Progenitor cell of endocrine pancreas (in vitro differentiated cells): ENCODE measurements around the gene KRTAP17-1. TPM values are rescaled to one million over a fixed set of nuclear protein-coding genes. Genes with fewer than 3 reads are reported as not detected.

Experiments
- DNase-seq: peaks from one replicate; pipeline ENCODE4 v3.0.0; 2021; ENCODE audit warnings: low spot score; ENCODE audit not compliant: unreplicated experiment
- H3K27ac Mint-ChIP-seq: 2 replicates; pipeline ENCODE4 v1.8.0; 2021; ENCODE audit warnings: mild to moderate bottlenecking, moderate library complexity, mixed read lengths
- H3K27me3 Mint-ChIP-seq: 2 replicates; pipeline ENCODE4 v1.8.0; 2021; ENCODE audit warnings: mixed read lengths
- H3K36me3 Mint-ChIP-seq: 2 replicates; pipeline ENCODE4 v1.8.0; 2022; ENCODE audit warnings: mixed read lengths; ENCODE audit not compliant: insufficient read depth
- H3K4me1 Mint-ChIP-seq: 2 replicates; pipeline ENCODE4 v1.8.0; 2021; ENCODE audit warnings: low read depth, mixed read lengths
- H3K4me3 Mint-ChIP-seq: 2 replicates; pipeline ENCODE4 v1.8.0; 2021; ENCODE audit warnings: low read depth, mild to moderate bottlenecking, moderate library complexity, mixed read lengths
- H3K9me3 Mint-ChIP-seq: 2 replicates; pipeline ENCODE4 v1.8.0; 2021; ENCODE audit warnings: low read depth, mixed read lengths
- CTCF ChIP-seq: fragments of 200-600 bp; sonication (generic); IDR thresholded peaks from one replicate; pipeline ENCODE4 v1.5.0; 2021; ENCODE audit warnings: antibody characterized with exemption, mild to moderate bottlenecking; ENCODE audit not compliant: unreplicated experiment
- total RNA-seq: library from RNA; stranded (reverse); gene quantifications from 2 replicates; pipeline ENCODE4 v1.2.1, GENCODE V29; 2021

Gene KRTAP17-1
- total RNA-seq, 1 donor from 2014 or later, result not detected

- Mint-ChIP-seq H3K4me1 (no peaks in the 10 kb centered on the region), H3K27me3 (peaks cover 36% of the 10 kb centered on the region), H3K27ac (no peak overlapping the region), H3K9me3 (no peaks in the 10 kb centered on the region), H3K36me3 (no peaks in the 10 kb centered on the region), H3K4me3 (no peak overlapping the region)
- TF ChIP-seq CTCF, result no peak
- no peak for DNase-seq
Measured at GRCh38 chr17:41307647-41308046, 7.9 kb downstream of the KRTAP17-1 start.

GRCh38 chr17:41304091-41304490 lies 11.4 kb downstream of the KRTAP17-1 start:
- no peak for TF ChIP-seq CTCF
- Mint-ChIP-seq H3K27me3 (peaks cover 21% of the 10 kb centered on the region), H3K4me1 (no peaks in the 10 kb centered on the region), H3K4me3 (no peak overlapping the region), H3K9me3 (no peaks in the 10 kb centered on the region), H3K27ac (no peak overlapping the region), H3K36me3 (no peaks in the 10 kb centered on the region)
- DNase-seq, result no peak

- Mint-ChIP-seq H3K27ac (no peak overlapping the region), H3K9me3 (no peaks in the 10 kb centered on the region), H3K36me3 (no peaks in the 10 kb centered on the region)
Measured at GRCh38 chr17:41302981-41303380, 12.5 kb downstream of the KRTAP17-1 start.

GRCh38 chr17:41301916-41302901 lies 13.3 kb downstream of the KRTAP17-1 start, which contains the start of gene KRTAP29-1:
TSS of gene KRTAP29-1 (minus strand) at chr17:41302851. CDS start at chr17:41302851, 0 bp downstream.
- peaks cover 9% of the 10 kb centered on the region for H3K27me3 Mint-ChIP-seq
- H3K4me3 Mint-ChIP-seq, result no peak within 1 kb of the TSS
- no peak for TF ChIP-seq CTCF
- no peaks in the 10 kb centered on the region for H3K36me3 Mint-ChIP-seq
- H3K9me3 Mint-ChIP-seq, result no peaks in the 10 kb centered on the region
- H3K27ac Mint-ChIP-seq, result no peak within 1 kb of the TSS
- no peaks in the 10 kb centered on the region for H3K4me1 Mint-ChIP-seq
- no peak for DNase-seq

More at GRCh38 chr17:41302981-41303380, 12.5 kb downstream of the KRTAP17-1 start:
- Mint-ChIP-seq H3K4me1 (no peaks in the 10 kb centered on the region), H3K4me3 (no peak overlapping the region), H3K27me3 (peaks cover 17% of the 10 kb centered on the region)
- DNase-seq, result no peak
- no peak for TF ChIP-seq CTCF

GRCh38 chr17:41301204-41301790 lies 14.2 kb downstream of the KRTAP17-1 start:
- no peak for DNase-seq
- H3K4me1 Mint-ChIP-seq, result no peaks in the 10 kb centered on the region
- no peak overlapping the region for H3K27ac Mint-ChIP-seq
- H3K36me3 Mint-ChIP-seq, result no peaks in the 10 kb centered on the region
- peaks cover 3% of the 10 kb centered on the region for H3K27me3 Mint-ChIP-seq
- no peak for TF ChIP-seq CTCF
- H3K4me3 Mint-ChIP-seq, result no peak overlapping the region
- no peaks in the 10 kb centered on the region for H3K9me3 Mint-ChIP-seq
